GM10266 (cell line): ENCODE data around the gene KCTD15.

Source experiments
- DNase-seq: peaks from one replicate; pipeline ENCODE4 v3.0.0; 2012; ENCODE audit errors: extremely low spot score
- TF ChIP-seq, protein P1 (sequence below): IDR thresholded peaks from 2 replicates; pipeline ENCODE4 v1.5.1; 2012; ENCODE audit warnings: mild to moderate bottlenecking, low read depth; ENCODE audit not compliant: control insufficient read depth, insufficient read depth; ENCODE audit errors: missing control alignments

The KCTD15 gene

DNA sequence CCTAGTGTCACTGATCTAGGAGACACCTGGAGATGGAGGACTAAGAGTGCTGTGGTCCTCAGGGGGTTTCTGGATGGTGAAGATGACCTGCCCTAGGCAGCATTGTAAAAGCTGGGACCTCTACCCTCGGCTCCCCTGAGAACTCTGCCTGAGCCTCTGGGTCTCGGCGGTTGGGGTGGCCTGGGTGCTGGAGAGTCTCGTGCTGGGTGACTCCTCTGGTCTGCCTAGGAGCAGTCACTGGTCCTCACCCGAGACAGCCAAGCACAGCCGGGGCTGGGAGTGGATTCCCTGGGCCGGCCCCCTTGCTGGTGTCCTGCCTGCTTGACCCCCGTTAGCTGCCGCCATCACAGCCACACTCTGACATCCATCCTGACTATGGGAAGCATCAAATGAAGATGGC lies 6.7 kb downstream of the KCTD15 start:
- TF ChIP-seq, protein P1, sequence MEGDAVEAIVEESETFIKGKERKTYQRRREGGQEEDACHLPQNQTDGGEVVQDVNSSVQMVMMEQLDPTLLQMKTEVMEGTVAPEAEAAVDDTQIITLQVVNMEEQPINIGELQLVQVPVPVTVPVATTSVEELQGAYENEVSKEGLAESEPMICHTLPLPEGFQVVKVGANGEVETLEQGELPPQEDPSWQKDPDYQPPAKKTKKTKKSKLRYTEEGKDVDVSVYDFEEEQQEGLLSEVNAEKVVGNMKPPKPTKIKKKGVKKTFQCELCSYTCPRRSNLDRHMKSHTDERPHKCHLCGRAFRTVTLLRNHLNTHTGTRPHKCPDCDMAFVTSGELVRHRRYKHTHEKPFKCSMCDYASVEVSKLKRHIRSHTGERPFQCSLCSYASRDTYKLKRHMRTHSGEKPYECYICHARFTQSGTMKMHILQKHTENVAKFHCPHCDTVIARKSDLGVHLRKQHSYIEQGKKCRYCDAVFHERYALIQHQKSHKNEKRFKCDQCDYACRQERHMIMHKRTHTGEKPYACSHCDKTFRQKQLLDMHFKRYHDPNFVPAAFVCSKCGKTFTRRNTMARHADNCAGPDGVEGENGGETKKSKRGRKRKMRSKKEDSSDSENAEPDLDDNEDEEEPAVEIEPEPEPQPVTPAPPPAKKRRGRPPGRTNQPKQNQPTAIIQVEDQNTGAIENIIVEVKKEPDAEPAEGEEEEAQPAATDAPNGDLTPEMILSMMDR: no peak
- no peak for DNase-seq

DNA sequence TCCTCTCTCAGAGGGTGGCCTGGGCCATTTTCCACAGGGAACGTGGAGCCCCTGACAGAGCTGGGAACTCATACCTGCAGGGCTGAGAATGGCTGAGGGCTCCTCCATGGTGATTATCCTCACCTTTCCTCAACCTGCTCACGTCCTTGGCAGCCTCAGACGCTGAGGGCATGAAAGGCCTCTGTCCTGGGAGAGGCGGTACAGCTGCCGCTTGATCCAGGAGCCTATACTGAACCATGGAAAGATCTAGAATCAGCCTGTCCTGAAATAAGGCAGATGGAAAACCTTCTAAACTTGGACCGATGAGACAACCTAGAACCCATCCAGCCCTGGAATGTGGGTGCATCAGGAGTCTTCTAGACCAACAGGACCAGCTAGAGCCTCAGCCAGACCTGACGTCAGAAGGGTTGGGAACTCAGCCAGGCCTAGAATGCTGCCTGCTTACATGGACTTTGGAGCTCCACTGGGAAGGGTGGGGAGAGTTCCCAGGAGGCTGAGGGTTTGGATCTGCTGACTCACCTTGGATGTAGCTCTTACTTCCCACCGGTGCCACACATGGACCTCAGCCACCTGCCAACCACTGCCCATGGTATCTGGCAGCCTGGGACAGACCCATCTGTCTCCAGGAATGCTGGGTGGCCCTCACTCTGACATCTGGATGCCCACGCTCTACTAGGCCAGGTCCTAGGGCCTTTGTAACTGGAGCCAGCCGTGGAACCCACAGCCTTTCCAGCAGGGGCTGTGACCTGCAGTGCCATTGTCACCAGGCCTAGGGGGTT lies 7.5 kb downstream of the KCTD15 start:
- DNase-seq: no peak
- TF ChIP-seq, protein P1: no peak

DNA sequence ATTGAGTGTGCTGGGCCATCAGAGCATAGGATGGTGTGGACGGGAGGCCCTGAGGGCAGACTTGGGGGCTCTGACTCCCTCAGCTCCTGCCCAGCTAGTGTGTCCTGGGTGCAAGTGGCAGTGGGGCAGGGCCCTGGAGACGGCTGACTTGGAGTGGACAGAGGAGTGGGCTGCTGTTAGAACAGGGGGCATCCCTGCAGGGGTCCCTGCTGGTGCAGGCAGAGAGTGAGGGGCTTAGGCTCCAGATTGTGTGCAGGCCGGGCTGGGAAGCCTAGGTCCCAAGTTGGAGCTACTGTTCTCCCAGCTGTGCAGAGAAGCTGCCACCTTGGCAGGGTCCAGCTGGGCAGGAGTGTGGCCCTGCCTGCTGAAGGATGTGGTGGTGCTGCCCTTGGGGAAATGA lies 8.6 kb downstream of the KCTD15 start:
- no peak for DNase-seq
- TF ChIP-seq, protein P1: no peak

DNA sequence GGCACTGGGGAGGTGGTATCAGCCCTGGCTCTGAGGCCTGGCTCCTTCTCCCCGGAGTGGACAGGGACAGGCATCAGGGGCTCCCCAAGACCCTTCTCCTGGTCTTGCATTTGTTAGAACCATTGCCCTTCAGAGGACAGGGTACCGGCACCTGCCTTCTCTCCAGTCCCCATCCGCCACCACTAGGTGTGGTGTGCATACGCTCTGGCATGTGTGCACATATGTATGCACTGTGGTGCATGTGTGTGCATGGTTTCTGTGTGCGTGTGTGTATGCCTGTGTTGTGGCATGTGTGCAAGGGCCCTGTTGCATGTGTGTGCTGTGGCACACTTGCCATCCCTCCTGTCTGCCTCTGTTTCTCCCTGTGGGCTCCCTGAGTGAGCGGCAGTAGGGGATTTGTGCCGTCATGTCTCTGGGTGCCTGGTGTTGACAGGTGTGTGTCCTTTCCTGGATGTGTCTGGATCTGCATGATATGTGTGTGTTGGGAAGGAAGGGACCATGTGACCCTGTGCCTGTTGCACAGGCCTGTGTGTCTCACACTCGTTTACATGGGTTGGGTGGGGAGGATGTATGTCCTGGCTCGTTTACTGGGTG lies 9.3 kb downstream of the KCTD15 start:
- DNase-seq: no peak
- TF ChIP-seq, protein P1: no peak

DNA sequence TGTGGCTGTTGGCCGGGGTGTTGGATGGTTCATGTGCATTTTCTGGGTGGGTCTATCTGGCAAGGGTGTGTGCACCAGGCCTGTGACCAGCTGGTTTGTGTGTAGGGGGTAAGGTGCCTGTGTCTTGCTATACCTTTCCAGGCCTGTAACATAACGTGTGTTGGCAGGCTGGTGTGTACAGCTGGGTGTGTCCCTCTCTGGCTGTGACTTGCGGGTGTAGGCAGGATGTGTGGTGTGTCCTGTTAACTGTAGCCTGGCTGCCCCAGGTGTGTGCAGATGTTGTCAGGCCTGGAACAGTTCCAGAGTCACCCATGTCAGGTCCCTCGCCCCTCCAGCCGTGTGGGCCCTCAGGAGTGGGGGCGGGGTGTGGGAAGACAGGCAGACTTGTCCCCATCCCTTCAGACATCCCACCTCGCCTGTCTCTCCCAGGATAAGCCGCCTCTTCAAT lies 9.8 kb downstream of the KCTD15 start:
- no peak for DNase-seq
- TF ChIP-seq, protein P1: no peak

DNA sequence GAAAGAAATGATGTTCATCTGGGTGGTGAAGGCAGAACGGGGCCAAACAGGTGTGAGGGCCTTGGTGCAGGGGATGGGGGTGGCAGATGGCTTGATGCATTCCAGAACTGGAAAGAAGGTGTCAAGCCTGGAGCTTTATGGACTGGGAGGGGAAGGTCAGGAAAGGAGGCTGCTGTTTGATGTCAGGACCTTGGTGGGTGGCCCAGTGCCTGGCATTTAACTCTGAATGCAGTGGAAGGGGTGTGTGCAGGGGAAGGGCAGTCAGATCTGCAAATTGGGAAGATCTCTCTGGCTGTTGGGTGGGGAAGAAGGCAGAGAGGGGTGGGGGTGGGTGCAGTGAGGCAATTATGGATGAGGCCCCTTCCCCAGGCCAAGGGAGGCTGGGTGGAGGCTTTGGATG lies 11.7 kb downstream of the KCTD15 start:
- TF ChIP-seq, protein P1: no peak
- DNase-seq: no peak

DNA sequence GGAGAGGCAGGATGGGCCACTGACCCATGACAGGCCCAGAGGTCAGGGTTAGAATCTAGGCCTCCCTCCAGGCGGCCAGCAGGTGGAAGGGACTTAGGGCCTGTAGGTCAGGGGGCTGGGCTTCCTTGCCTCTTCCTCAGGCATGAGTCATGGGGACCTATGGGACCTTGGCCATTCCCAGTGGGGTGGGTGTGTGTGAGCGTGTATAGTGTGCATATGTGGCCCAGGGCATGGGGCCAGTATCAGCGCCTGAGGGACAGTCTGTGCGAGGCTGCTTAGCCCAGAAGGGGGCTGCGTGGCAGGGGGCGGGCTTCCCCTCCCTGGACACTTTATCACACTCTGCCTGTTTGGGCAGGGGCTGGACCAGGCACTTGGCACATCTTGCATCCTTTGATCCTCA lies 13.3 kb downstream of the KCTD15 start:
- no peak for DNase-seq
- TF ChIP-seq, protein P1: no peak
